Neuronal stem cell (in vitro differentiated cells): ENCODE results near the gene ABCC1.
"Not testable (repeated sequence)": the region's sequence is repeated elsewhere in the genome, so short reads cannot be mapped to it uniquely, and the experiment has no call there.

Experiments
- DNase-seq: peaks from one replicate; pipeline ENCODE4 v3.0.0-alpha.2; 2013; ENCODE audit warnings: low spot score
- H2AFZ ChIP-seq: one replicate; pipeline ENCODE4 v1.6.1; 2013; ENCODE audit warnings: mild to moderate bottlenecking, low read length, inconsistent platforms
- H2AK5ac ChIP-seq: 2 replicates; pipeline ENCODE4 v1.6.1; 2013; ENCODE audit warnings: low read depth, mild to moderate bottlenecking, inconsistent platforms, low read length, moderate library complexity, mixed read lengths
- H2BK120ac ChIP-seq: 2 replicates; pipeline ENCODE4 v1.6.1; 2013; ENCODE audit warnings: low read depth, mild to moderate bottlenecking, inconsistent platforms, low read length, moderate library complexity, mixed read lengths
- H2BK12ac ChIP-seq: one replicate; pipeline ENCODE4 v1.6.1; 2013; ENCODE audit warnings: low read length, inconsistent platforms
- H2BK15ac ChIP-seq: 2 replicates; pipeline ENCODE4 v1.6.1; 2013; ENCODE audit warnings: mild to moderate bottlenecking, low read length, inconsistent platforms, mixed read lengths
- H2BK5ac ChIP-seq: one replicate; pipeline ENCODE4 v1.6.1; 2013; ENCODE audit warnings: inconsistent platforms, mild to moderate bottlenecking, low read length, moderate library complexity
- H3K14ac ChIP-seq: one replicate; pipeline ENCODE4 v1.6.1; 2013; ENCODE audit warnings: low read length, inconsistent platforms
- H3K18ac ChIP-seq: 2 replicates; pipeline ENCODE4 v1.6.1; 2013; ENCODE audit warnings: low read length, inconsistent platforms
- H3K23ac ChIP-seq: 2 replicates; pipeline ENCODE4 v1.6.1; 2013; ENCODE audit warnings: low read depth, mild to moderate bottlenecking, mixed read lengths, low read length, inconsistent platforms; ENCODE audit not compliant: poor library complexity
- H3K27ac ChIP-seq: replicated peaks from 3 replicates; pipeline ENCODE4 v1.5.1; 2013; ENCODE audit warnings: low read length, inconsistent platforms
- H3K27me3 ChIP-seq, 3 experiments: 2 replicates each; pipeline ENCODE4 v1.6.1; 2013; ENCODE audit warnings: low read length in 3 of 3, mild to moderate bottlenecking in 2 of 3, inconsistent platforms in 1 of 3, low read depth in 1 of 3, mixed read lengths in 1 of 3, moderate library complexity in 1 of 3; ENCODE audit not compliant: control insufficient read depth in 3 of 3, insufficient read depth in 3 of 3
- H3K36me3 ChIP-seq, 2 donors: replicated peaks in 1 of 2; 2 replicates each; pipeline ENCODE4 v1.6.1; 2013; ENCODE audit warnings: low read length in 2 of 2; ENCODE audit not compliant: control insufficient read depth in 2 of 2, insufficient read depth in 2 of 2
- H3K4ac ChIP-seq: 2 replicates; pipeline ENCODE4 v1.6.1; 2013; ENCODE audit warnings: inconsistent platforms, mild to moderate bottlenecking, low read length, moderate library complexity
- H3K4me1 ChIP-seq, 2 donors: 1 replicate in 1 of 2; 2 replicates in 1 of 2; pipeline ENCODE4 v1.6.1; 2013; ENCODE audit warnings: low read length in 2 of 2, low read depth in 1 of 2; ENCODE audit not compliant: control insufficient read depth in 2 of 2, insufficient read depth in 1 of 2
- H3K4me2 ChIP-seq: one replicate; pipeline ENCODE4 v1.6.1; 2013; ENCODE audit warnings: mild to moderate bottlenecking, low read length, inconsistent platforms; ENCODE audit not compliant: insufficient read depth, poor library complexity, severe bottlenecking
- H3K4me3 ChIP-seq, 2 donors: 2 replicates each; pipeline ENCODE4 v1.5.1; 2013; ENCODE audit warnings: low read length in 2 of 2, mild to moderate bottlenecking in 2 of 2, inconsistent platforms in 1 of 2, moderate library complexity in 1 of 2
- H3K79me1 ChIP-seq: one replicate; pipeline ENCODE4 v1.6.1; 2013; ENCODE audit warnings: low read depth, mild to moderate bottlenecking, inconsistent platforms, low read length, moderate library complexity
- H3K9ac ChIP-seq: one replicate; pipeline ENCODE4 v1.6.1; 2013; ENCODE audit warnings: mild to moderate bottlenecking, low read depth, low read length, inconsistent platforms; ENCODE audit not compliant: poor library complexity
- H3K9me3 ChIP-seq, 2 donors: replicated peaks in 1 of 2; 2 replicates each; pipeline versions ENCODE3 to v1.6.1; 2013; ENCODE audit warnings: low read length in 2 of 2, mild to moderate bottlenecking in 2 of 2, inconsistent platforms in 1 of 2, low read depth in 1 of 2, mixed read lengths in 1 of 2, moderate library complexity in 1 of 2; ENCODE audit not compliant: control insufficient read depth in 2 of 2, insufficient read depth in 1 of 2
- H4K8ac ChIP-seq: one replicate; pipeline ENCODE4 v1.6.1; 2013; ENCODE audit warnings: low read depth, mild to moderate bottlenecking, inconsistent platforms, low read length, moderate library complexity
- H4K91ac ChIP-seq: one replicate; pipeline ENCODE4 v1.6.1; 2013; ENCODE audit warnings: low read length, low read depth, mild to moderate bottlenecking, inconsistent platforms; ENCODE audit not compliant: poor library complexity
- WGBS, 2 donors: extraction: QIAGEN DNeasy Blood & Tissue Kit; methylation state at CpG; one replicate each; pipeline ENCODE4 v1.1.7; 2013; ENCODE audit warnings: missing lambda C conversion rate in 2 of 2, mixed read lengths in 1 of 2; ENCODE audit not compliant: insufficient read length in 2 of 2, insufficient replicate concordance in 1 of 2; ENCODE audit errors: extremely low coverage in 2 of 2; 5-methylcytosine and 5-hydroxymethylcytosine counted together

ABCC1 gene

GRCh38 chr16:16153000-16153399 is 203.6 kb downstream of the ABCC1 start:
- H3K27ac ChIP-seq, H3K4me3 ChIP-seq, H2BK5ac ChIP-seq, H4K8ac ChIP-seq, H3K4me2 ChIP-seq, H3K9ac ChIP-seq, H4K91ac ChIP-seq, H2AFZ ChIP-seq, H3K23ac ChIP-seq, H2BK12ac ChIP-seq, H2AK5ac ChIP-seq, H3K27me3 ChIP-seq, DNase-seq, H3K4ac ChIP-seq, H3K4me1 ChIP-seq, H3K14ac ChIP-seq, H3K36me3 ChIP-seq, H3K9me3 ChIP-seq, H2BK120ac ChIP-seq, H3K79me1 ChIP-seq, H3K18ac ChIP-seq, H2BK15ac ChIP-seq: not testable (repeated sequence)
- no CpG with 5 or more reads among the region's 12 CpGs for WGBS, 2 donors

DNA sequence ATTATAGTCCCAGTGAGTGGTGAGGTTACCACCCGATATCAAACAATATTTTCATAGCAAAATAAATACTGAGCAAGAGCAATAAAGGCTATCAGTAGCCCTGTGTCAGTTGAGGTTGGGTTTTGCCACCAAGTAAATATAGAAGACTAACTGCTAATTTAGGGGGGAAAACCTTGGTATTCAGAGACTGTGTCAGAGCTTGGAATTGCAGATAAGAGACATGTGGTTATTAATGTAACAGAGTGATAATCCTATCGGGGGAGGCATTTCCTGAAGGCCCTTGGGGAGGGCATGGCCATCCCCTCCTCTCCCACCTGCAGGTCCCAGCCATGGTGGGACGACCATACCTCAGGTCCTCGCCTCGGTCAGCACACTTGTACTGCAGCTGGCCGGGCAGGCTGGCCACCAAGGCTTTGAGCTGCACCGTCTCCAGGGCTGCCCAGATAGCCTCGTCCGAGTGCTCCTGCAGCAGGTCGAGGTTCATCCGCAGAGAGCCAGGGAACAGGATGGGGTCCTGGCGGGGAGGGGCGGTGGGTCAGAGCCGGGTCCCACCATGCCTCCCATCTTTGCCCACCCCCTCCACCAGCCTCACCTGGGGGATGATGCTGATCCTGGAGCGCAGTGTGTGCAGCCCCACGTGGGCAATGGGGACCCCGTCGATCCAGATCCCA is 205.0 kb downstream of the ABCC1 start:
- Histone ChIP-seq H2BK12ac (no peak overlapping the region), H3K23ac (no peak overlapping the region), H4K91ac (peak overlapping the region; percentile 88), H3K4me1 (no peaks in the 10 kb centered on the region), H2AK5ac (no peak overlapping the region), H2BK5ac (no peak overlapping the region), H3K4me3 (peak overlapping the region in 1 of 2 donors; percentile 37), H3K9ac (no peak overlapping the region), H2BK120ac (no peak overlapping the region), H3K4ac (no peak overlapping the region), H3K14ac (no peak overlapping the region), H4K8ac (no peak overlapping the region), H3K27me3 (no peaks in the 10 kb centered on the region), H3K18ac (no peak overlapping the region), H3K9me3 (peaks cover 11 to 13% of the 10 kb centered on the region in 2 donors), H3K4me2 (no peak overlapping the region), H3K79me1 (peaks cover 2% of the 10 kb centered on the region), H2AFZ (no peak overlapping the region), H3K27ac (no peak overlapping the region), H2BK15ac (no peak overlapping the region), H3K36me3 (no peaks in the 10 kb centered on the region)
- DNase-seq, result no peak
- WGBS, 2 donors, result no CpG with 5 or more reads among the region's 18 CpGs

GRCh38 chr16:16155234-16155633 is 205.8 kb downstream of the ABCC1 start:
- Histone ChIP-seq H3K4me1 (no peaks in the 10 kb centered on the region), H3K18ac (no peak overlapping the region), H3K9ac (no peak overlapping the region), H2AK5ac (no peak overlapping the region), H3K14ac (no peak overlapping the region), H3K36me3 (no peaks in the 10 kb centered on the region), H2BK15ac (no peak overlapping the region), H2BK5ac (no peak overlapping the region), H2BK12ac (no peak overlapping the region), H3K79me1 (no peaks in the 10 kb centered on the region), H4K8ac (no peak overlapping the region), H3K23ac (no peak overlapping the region), H2AFZ (no peak overlapping the region), H3K27ac (no peak overlapping the region), H3K4me3 (no peak overlapping the region), H2BK120ac (no peak overlapping the region), H3K4ac (no peak overlapping the region), H4K91ac (no peak overlapping the region), H3K27me3 (no peaks in the 10 kb centered on the region), H3K9me3 (peaks cover 19 to 20% of the 10 kb centered on the region in 2 donors), H3K4me2 (no peak overlapping the region)
- DNase-seq, result no peak
- WGBS, 2 donors, result 100% methylated on average over 2 to 3 of the region's 3 CpGs

- Histone ChIP-seq H3K9ac (no peak overlapping the region), H2BK5ac (no peak overlapping the region), H2AK5ac (no peak overlapping the region), H3K14ac (no peak overlapping the region), H3K4me2 (no peak overlapping the region), H2AFZ (no peak overlapping the region), H2BK12ac (no peak overlapping the region), H3K27me3 (no peaks in the 10 kb centered on the region), H3K4ac (no peak overlapping the region), H2BK120ac (no peak overlapping the region), H2BK15ac (no peak overlapping the region), H3K79me1 (no peaks in the 10 kb centered on the region), H3K18ac (no peak overlapping the region), H3K4me1 (no peaks in the 10 kb centered on the region), H3K23ac (no peak overlapping the region), H3K4me3 (no peak overlapping the region), H3K36me3 (no peaks in the 10 kb centered on the region), H4K91ac (no peak overlapping the region), H4K8ac (no peak overlapping the region), H3K27ac (no peak overlapping the region), H3K9me3 (peaks cover 23 to 26% of the 10 kb centered on the region in 2 donors)
- no CpG with 5 or more reads among the region's 1 CpG for WGBS, 2 donors
- DNase-seq, result no peak
Observed at GRCh38 chr16:16157166-16157565, 207.8 kb downstream of the ABCC1 start.
